HepG2 (cell line): ENCODE results near the gene GRK4. TPM values are rescaled to one million over a fixed set of nuclear protein-coding genes. Genes with fewer than 3 reads are reported as not detected.

Source experiments
- CREB1 ChIP-seq, 2 experiments: fragments of 450-650 bp in 1 of 2; IDR thresholded peaks; 2 replicates each; pipeline ENCODE4 v1.6.1; 2016 to 2017; ENCODE audit warnings: control low read depth in 1 of 2, mild to moderate bottlenecking in 1 of 2, missing compliant biosample characterization in 1 of 2, missing genetic modification characterization in 1 of 2
- CREB3 ChIP-seq: sonication (generic); formaldehyde crosslinking; IDR thresholded peaks from 2 replicates; pipeline ENCODE4 v1.5.0; 2020; ENCODE audit warnings: missing genetic modification reagents
- DR1 ChIP-seq: sonication (generic); formaldehyde crosslinking; IDR thresholded peaks from 2 replicates; pipeline ENCODE4 v1.8.0; 2021; ENCODE audit warnings: mild to moderate bottlenecking, missing genetic modification reagents, inconsistent platforms
- MBD4 ChIP-seq: IDR thresholded peaks from 2 replicates; pipeline ENCODE4 v1.6.1; 2012; ENCODE audit warnings: low read length, inconsistent platforms, borderline replicate concordance
- NKX3-1 ChIP-seq: sonication (generic); formaldehyde crosslinking; IDR thresholded peaks from 2 replicates; pipeline ENCODE4 v1.5.0; 2020; ENCODE audit warnings: missing genetic modification reagents
- NONO ChIP-seq, 2 experiments: fragments of 450-650 bp in 1 of 2; sonication (generic) in 1 of 2; formaldehyde crosslinking in 1 of 2; IDR thresholded peaks in 1 of 2; conservative IDR thresholded peaks in 1 of 2; 2 replicates each; pipeline versions ENCODE4 v1.6.1 to v1.8.0; 2017 to 2022; ENCODE audit warnings: mild to moderate bottlenecking in 1 of 2, missing genetic modification reagents in 1 of 2, moderate library complexity in 1 of 2
- NPAS2 ChIP-seq: sonication (generic); formaldehyde crosslinking; IDR thresholded peaks from 2 replicates; pipeline ENCODE4 v1.8.0; 2022; ENCODE audit warnings: mild to moderate bottlenecking, missing genetic modification reagents, borderline replicate concordance
- PHB2 ChIP-seq: fragments of 450-650 bp; IDR thresholded peaks from 2 replicates; pipeline ENCODE4 v1.6.1; 2018; ENCODE audit not compliant: partially characterized antibody
- PRPF4 ChIP-seq: fragments of 200-400 bp; formaldehyde crosslinking; IDR thresholded peaks from 2 replicates; pipeline ENCODE4 v1.6.1; 2016; ENCODE audit warnings: low read length, low read depth; ENCODE audit not compliant: poor library complexity, severe bottlenecking
- STAG1 ChIP-seq: sonication (generic); formaldehyde crosslinking; IDR thresholded peaks from 2 replicates; pipeline ENCODE4 v1.4.0; 2020; ENCODE audit warnings: missing genetic modification reagents
- TEF ChIP-seq: sonication (generic); formaldehyde crosslinking; IDR thresholded peaks from 2 replicates; pipeline ENCODE4 v1.5.0; 2020; ENCODE audit warnings: missing genetic modification reagents
- THAP7 ChIP-seq: sonication (generic); formaldehyde crosslinking; IDR thresholded peaks from 2 replicates; pipeline ENCODE4 v1.8.1; 2023; ENCODE audit warnings: mild to moderate bottlenecking, missing genetic modification reagents
- ZFP36 ChIP-seq: fragments of 150-350 bp; IDR thresholded peaks from 2 replicates; pipeline ENCODE4 v1.6.1; 2018; ENCODE audit warnings: borderline replicate concordance, low read length, low read depth; ENCODE audit not compliant: partially characterized antibody
- ZMAT3 ChIP-seq: sonication (generic); formaldehyde crosslinking; conservative IDR thresholded peaks from 2 replicates; pipeline ENCODE4 v1.7.0; 2021; ENCODE audit warnings: missing genetic modification reagents
- ZNF121 ChIP-seq: sonication (generic); formaldehyde crosslinking; IDR thresholded peaks from 2 replicates; pipeline ENCODE4 v1.5.0; 2020; ENCODE audit warnings: mild to moderate bottlenecking, missing genetic modification reagents
- ZNF124 ChIP-seq: sonication (generic); formaldehyde crosslinking; IDR thresholded peaks from 2 replicates; pipeline ENCODE4 v1.4.0; 2020; ENCODE audit warnings: missing genetic modification reagents
- ZNF317 ChIP-seq: sonication (generic); formaldehyde crosslinking; IDR thresholded peaks from 2 replicates; pipeline ENCODE4 v1.5.0; 2020; ENCODE audit warnings: mild to moderate bottlenecking, missing genetic modification reagents
- ZNF337 ChIP-seq: sonication (generic); formaldehyde crosslinking; IDR thresholded peaks from 2 replicates; pipeline ENCODE4 v1.5.1; 2020; ENCODE audit warnings: missing genetic modification reagents, low read depth, mild to moderate bottlenecking, borderline replicate concordance
- ZNF460 ChIP-seq: sonication (generic); formaldehyde crosslinking; IDR thresholded peaks from 2 replicates; pipeline ENCODE4 v1.5.1; 2020; ENCODE audit warnings: missing genetic modification reagents, mild to moderate bottlenecking, borderline replicate concordance
- ZNF574 ChIP-seq: sonication (generic); formaldehyde crosslinking; IDR thresholded peaks from 2 replicates; pipeline ENCODE4 v1.4.0; 2020; ENCODE audit warnings: missing genetic modification reagents
- ZNF672 ChIP-seq: sonication (generic); formaldehyde crosslinking; IDR thresholded peaks from 2 replicates; pipeline ENCODE4 v1.8.1; 2022; ENCODE audit warnings: missing genetic modification reagents
- ZNF740 ChIP-seq: sonication (generic); formaldehyde crosslinking; IDR thresholded peaks from 2 replicates; pipeline ENCODE4 v1.4.0; 2020; ENCODE audit warnings: missing genetic modification reagents
- ZSCAN22 ChIP-seq: sonication (generic); formaldehyde crosslinking; IDR thresholded peaks from 2 replicates; pipeline ENCODE4 v1.4.0; 2020; ENCODE audit warnings: mild to moderate bottlenecking, missing genetic modification reagents
- polyA plus RNA-seq, 8 experiments: library from polyadenylated mRNA; depleted of rRNA in 3 of 8; stranded (reverse) in 7 of 8; unstranded in 1 of 8; fragments of >200 nt; fragmentation: Illumina TruSeq in 4 of 8; extraction: Trizol in 4 of 8; gene quantifications; 2 replicates each; pipeline versions ENCODE4 v1.2.1 to v1.2.3, GENCODE V29; 2011 to 2016; ENCODE audit warnings: low read depth in 4 of 8, missing spikeins in 1 of 8, mixed read lengths in 1 of 8; ENCODE audit not compliant: insufficient read depth in 1 of 8
- total RNA-seq, 5 experiments: library from RNA; depleted of rRNA; stranded (reverse); fragments of >200 nt; fragmentation: Illumina TruSeq; extraction: Trizol; gene quantifications; 2 replicates each; pipeline ENCODE4 v1.2.3, GENCODE V29; 2016; ENCODE audit warnings: low read depth in 1 of 5

GRK4 gene
- total and polyA plus RNA-seq, 2 of the 13 experiments (the other 11 are each of a cell fraction or from before 2014, with no cell fraction given), result 1.8 to 2.0 TPM

GRCh38 chr4:2934813-2935761, 28.3 kb upstream of the GRK4 start (continued):
- peak; percentile 70 for TF ChIP-seq ZNF574 (CRISPR knock-in tag)
- TF ChIP-seq NPAS2, result no peak
- TF ChIP-seq ZNF124 (CRISPR knock-in tag), result peak; percentile 6; the same call in 1 of the 2 replicates
- no peak for TF ChIP-seq ZSCAN22 (CRISPR knock-in tag)
- no peak for TF ChIP-seq STAG1
- no peak for TF ChIP-seq TEF
- no peak for TF ChIP-seq ZNF317 (CRISPR knock-in tag)
- TF ChIP-seq CREB3 (CRISPR knock-in tag), result no peak
- no peak for TF ChIP-seq ZNF460
- TF ChIP-seq ZNF672 (CRISPR knock-in tag), result no peak
- no peak for TF ChIP-seq NONO (IDR thresholded peaks at IDR 0.05)
- TF ChIP-seq NONO (CRISPR knock-in tag; conservative IDR thresholded peaks at IDR 0.05), result peak; percentile 79
- no peak for TF ChIP-seq PRPF4
- no peak for TF ChIP-seq ZFP36
- TF ChIP-seq ZNF337, result no peak
- TF ChIP-seq PHB2, result no peak
- no peak for TF ChIP-seq THAP7 (CRISPR knock-in tag)
- 0 out of 2 replicates have a peak, but pooled peaks have one; percentile 76 for TF ChIP-seq NKX3-1
- no peak for TF ChIP-seq MBD4
- TF ChIP-seq ZMAT3 (CRISPR knock-in tag), result peak; percentile 69; the same call in 1 of the 2 replicates
- no peak for TF ChIP-seq ZNF121 (CRISPR knock-in tag)
- peak; percentile 91 for TF ChIP-seq CREB1 (IDR thresholded peaks at IDR 0.05)
- peak; percentile 78 for TF ChIP-seq CREB1 (CRISPR knock-in tag; IDR thresholded peaks at IDR 0.05)
- TF ChIP-seq ZNF740 (CRISPR knock-in tag), result no peak
- TF ChIP-seq DR1 (CRISPR knock-in tag), result 0 out of 2 replicates have a peak, but pooled peaks have one; percentile 30
